Measurements from ENCODE around the gene CD4.

Gene CD4

DNA sequence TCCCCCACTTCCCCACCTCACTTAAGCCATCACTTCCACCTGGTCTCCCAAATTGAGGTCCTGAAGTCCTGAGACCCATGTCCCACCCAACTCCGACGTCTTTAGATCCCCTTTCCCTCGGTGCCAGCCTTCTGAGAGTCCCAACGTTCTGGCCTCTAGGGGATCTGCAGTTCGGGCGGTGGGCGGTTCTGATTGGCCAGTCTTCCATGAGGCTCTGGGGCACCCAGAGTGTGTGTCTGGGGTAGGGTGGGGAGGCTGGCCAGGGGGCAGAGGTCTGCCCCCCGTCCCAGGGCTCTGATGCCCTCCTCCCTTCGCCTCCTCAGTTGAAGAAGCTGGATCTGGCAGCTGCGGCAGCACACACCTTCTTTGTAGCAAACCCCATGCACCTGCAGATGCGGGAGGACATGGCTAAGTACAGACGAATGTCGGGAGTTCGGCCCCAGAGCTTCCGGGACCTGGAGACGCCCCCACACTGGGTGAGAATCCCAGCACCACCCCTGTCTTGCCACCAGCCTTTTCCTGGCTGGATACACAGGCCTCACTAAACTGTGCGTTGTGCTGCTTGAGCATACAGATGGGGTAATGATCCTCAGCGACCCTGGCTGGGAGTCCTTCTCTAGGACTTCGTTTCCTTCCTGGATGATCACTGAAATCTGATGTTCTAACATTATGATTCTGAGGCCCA, 40.4 kb downstream of the CD4 start:
- DNase-seq, result no peak

DNA sequence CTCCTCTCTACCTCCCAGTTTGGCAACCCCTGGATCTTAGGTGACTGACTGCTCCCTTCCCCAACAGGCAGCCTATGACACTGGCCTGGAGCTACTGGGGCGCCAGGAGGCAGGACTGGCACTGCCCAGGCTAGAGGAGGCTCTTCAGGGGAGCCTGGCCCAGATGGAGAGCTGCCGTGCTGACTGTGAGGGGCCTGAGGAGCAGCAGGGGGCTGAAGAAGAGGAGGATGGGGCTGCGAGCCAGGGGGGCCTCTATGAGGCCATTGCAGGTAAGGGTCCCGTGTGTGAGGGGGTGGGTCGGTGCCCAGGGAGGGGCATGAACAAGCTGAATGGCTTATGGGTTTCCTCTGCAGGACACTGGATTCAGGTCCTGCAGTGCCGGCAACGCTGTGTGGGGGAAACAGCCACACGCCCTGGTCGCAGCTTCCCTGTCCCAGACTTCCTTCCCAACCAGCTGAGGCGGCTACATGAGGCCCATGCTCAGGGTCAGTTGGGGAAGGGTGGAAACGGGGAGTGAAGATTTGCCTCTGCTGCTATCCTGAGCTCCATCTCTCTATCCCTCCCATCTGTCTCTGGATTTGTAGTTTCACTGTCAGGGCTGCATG, 41.1 kb downstream of the CD4 start:
- no peak for DNase-seq

DNA sequence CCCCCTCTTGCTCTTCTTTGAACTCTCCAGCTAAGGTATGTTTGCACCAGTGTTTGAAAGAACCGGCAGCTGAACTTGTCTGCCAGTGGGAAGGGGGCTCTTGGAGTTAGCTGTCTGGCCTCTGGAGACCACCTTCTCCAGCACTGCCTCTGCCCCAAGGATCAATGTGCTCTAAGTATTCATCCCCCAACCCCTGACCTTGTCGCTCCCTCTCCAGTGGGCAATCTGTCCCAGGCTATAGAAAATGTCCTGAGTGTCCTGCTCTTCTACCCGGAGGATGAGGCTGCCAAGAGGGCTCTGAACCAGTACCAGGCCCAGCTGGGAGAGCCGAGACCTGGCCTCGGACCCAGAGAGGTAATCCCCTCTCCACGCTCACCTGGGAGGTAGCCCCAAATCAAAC, 41.7 kb downstream of the CD4 start:
- DNase-seq, result no peak

DNA sequence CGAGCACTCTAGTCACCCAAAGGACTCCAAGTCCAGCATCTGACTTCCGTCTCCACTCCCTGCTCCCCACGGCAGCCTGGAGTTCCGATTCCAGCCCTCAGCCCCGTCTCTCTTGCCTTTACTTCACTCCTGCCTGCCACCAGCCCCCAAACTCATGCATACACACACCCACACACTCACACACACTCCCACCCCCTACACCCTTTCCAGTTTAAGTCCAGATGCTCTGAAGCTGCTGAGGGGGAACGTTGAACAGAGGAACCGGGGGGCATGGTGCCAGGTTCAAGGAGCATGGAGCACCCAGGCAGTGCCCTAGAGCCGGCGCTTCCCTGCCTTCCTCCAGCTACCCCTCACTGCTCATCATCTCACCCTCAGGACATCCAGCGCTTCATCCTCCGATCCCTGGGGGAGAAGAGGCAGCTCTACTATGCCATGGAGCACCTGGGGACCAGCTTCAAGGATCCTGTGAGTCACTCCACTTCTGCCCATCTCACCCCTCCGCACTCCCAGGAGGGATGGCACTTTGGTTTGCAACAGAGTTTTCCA, 42.2 kb downstream of the CD4 start:
- no peak for DNase-seq

DNA sequence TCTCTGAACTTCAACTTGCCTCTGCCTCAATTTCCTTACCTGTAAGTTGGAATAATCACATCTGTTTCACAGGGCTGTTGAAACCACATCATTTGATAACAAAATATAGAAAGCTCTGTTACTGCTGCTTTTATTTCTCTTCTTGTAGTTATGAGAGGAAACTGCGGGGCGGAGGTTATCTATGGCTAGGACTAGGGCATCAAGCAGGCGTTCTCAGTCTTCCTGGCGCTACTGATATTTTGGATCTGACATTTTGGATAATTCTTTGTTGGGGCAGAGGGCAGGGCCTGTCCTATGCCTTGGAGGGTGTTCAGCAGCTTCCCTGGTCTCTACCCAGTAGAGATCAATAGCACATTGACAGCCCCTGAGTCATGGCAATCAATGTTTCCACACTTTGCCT, 42.8 kb downstream of the CD4 start:
- DNase-seq, result no peak

DNA sequence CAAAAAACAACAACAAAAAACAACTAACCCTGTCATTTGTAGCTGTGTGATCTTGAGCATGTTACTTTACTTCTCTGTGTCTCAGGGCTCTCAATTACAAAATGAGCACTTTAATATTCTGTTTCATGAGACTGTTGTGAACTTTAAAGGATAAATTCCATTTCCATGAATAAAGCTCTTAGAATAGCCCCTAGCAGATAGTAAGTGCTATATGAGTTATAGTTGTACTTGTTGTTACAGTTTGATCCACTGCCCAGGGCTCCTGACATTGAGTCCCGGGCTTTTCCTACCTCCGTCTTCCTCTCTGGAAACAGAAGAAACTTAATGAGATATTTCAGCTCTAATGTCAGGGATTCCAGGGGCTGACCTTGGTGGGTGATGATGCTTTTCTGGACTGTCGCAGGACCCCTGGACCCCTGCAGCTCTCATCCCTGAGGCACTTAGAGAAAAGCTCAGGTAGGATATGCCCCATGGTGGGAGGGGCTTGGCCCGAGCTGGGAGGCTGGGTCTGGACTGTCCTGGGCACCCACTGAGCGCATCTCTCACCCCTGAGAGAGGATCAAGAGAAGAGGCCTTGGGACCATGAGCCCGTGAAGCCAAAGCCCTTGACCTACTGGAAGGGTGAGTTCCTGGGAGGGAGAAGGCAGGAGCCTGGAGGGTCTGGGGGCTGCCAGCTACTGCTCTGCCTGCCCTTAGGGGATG, 44.0 kb downstream of the CD4 start:
- DNase-seq, result no peak

DNA sequence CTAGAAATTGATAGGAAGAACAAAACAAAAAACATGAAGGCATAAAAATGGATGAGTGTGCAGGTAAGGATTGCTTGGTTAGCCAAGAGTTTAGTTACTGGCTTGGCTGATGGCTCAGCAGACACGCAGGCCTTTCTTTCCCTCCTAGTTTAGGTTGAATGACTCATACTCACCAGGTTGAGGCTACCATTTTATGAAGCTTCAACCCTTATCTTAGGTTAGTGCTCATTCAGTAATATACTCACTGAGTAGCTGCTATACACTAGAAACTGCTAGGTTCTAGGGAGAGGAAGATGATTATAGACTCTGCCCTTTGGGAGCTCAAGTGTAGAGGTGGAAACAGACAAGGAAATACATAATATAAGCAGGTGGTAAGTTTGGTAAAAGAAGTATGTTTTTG, 44.9 kb downstream of the CD4 start:
- no peak for DNase-seq

DNA sequence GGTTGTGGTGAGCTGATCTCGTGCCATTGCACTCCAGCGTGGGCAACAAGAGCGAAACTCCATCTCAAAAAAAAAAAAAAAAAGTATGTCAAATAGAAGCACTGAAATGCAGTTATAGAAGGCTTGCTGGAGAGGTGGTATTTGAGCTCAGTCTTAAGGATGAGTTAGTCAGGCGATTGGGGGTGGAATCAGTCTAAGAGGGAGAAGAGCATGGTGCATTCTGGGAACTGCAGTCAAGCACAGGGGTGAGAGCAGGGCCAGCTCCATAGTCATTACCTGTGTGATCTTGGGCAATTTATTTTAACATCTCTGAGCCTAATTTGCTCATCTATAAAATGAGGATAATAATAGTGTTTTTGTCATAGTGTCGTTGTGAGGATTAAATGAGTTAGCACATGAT, 45.5 kb downstream of the CD4 start:
- DNase-seq, result no peak

DNA sequence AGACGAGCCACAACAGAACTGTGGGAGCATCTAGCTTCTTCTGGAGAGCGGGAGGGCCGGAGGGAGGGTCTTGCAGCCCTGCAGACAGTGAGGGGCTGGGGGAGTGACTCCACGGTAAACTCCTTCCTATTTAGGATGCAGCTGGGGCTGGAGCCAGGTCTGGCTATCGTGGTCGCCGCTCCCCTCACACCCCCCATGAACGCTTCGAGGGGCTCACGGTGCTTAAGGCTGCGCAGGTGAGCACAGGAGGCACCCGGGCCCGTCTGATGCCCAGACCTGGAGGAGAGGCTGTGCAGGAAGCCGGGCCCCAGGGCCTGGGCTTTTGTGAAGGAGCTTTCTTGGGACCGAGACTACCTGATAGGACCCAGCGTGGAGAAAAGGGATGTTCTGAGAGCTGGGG, 47.5 kb downstream of the CD4 start:
- DNase-seq, result no peak

DNA sequence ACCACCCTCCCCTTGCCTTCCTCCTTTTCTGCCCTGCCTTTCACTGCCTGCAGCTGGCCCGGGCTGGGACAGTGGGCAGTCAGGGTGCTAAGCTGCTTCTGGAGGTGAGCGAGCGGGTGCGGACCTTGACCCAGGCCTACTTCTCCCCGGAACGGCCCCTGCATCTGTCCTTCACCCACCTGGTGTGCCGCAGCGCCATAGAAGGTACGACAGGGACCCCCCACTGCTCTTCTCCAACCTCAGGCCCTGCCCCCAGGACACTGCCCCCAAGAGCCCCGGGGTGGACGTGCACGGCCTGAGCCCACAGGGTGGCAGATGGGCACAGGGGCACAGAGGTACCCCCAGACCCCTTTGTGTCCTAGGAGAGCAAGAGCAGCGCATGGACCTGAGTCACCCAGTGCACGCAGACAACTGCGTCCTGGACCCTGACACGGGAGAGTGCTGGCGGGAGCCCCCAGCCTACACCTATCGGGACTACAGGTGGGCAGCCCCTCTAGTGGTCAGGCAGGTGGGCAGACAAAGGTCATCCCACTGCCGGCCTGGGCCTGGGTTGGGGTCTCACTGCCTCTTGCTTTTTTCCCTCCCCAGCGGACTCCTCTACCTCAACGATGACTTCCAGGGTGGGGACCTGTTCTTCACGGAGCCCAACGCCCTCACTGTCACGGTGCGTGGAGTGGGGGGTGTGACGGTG, 48.2 kb downstream of the CD4 start:
- no peak for DNase-seq

DNA sequence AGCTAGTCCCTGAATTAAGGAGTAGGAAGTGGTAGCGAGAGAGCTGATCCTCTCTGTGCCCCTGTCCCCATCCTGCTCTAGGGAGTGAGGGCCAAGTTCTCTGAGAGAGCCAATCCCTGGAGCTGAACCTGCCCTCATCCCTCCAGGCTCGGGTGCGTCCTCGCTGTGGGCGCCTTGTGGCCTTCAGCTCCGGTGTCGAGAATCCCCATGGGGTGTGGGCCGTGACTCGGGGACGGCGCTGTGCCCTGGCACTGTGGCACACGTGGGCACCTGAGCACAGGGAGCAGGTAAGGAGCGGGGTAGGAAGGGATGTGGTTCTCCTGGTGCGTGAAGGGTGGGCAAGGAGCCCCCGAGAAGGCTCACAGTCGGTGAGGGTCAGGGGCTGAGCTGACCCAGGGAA, 49.5 kb downstream of the CD4 start:
- DNase-seq, result no peak

DNA sequence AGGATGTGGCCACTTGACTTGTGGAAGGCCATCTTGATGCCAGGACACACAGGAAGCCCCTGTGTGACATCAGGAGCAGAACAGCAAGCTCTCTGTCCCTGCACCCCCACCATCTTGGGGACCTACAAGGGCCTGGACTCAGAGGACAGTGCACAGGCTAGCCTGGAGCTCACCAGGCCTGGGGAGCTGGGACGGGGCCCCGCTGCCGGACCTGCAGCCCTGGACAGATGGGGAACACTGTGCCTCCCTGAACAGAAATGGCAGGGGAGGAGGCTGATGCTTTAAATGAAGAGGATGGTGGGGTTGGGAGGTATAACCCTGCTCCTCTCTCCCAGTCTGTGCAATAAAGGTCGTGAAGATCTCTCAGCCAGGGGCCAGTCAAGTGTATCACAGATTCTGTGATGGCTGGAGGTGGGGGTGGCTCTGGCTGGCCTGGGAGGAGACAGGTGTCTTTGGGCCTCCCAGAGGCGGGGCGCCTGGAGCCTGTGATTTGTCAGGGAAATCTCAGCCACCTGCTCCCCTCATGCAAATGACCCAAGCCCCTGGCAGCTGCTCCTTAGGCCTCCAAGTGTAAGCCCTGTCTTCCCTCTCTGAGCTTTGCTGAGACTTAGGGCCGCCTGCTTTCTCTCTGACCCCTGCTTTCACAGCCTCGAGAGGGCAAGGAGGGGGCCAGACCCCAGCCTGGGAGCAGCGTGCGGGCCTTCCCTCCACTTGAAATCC, 50.3 kb downstream of the CD4 start:
- peak in 1 of 2 experiments; percentile 9 for DNase-seq

DNA sequence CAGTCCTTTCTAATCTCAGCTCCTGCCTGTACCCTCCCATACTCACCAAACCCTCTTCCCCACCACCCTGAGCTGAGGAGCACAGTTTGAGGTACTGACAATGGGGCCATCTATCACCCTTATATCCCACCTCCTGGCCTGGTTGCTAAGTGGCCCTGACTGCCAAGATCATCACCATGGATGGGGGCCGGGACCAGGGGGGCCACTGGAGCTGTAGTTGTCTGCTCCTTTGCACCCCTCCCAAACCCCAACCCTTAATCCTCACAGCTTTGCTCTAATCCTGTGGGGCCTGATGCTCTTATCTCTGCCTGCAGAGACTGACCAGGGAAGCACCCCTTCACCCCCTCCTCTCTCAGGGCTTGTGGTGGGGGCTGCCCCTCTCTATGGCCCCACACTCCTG, 51.0 kb downstream of the CD4 start:
- DNase-seq, result no peak

DNA sequence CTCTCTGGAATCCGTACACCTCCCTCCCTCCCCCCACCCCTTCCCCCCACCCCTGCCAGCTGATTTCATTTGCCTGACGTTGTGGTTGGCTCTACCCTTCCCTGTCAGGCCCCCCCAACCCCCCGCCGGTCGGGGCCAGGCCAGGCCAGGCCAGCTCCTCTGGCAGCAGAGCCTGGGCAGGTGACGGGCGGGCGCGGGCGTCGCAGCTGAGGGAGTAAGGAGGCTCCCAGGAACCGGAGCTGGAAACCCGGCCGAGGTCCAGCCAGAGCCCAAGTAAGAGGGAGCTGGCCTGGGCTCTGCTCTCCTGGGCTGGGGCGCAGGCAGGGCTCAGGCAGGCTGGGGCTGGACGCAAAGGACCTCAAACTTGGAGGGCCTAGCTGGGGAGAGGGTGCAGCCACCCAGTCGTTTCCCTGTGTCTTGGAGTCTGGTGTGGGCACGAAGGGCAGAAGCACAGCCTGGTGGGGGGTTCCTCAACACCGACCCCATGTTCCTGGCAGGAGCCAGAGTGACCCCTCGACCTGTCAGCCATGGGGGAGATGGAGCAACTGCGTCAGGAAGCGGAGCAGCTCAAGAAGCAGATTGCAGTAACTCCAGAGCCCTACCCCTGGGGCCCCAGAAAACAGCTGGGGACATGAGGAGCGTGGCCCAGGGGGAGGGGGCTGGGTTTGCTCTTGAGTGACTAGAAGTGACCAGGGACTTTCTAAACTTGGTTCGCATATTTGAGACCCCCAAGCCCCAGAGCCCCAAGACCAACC, 51.6 kb downstream of the CD4 start, which contains the start of gene GNB3:
TSS of gene GNB3 (plus strand) at position 165 of the 755 bp plus-strand sequence. CDS start at position 528, 363 bp downstream.
- DNase-seq, result no peak

DNA sequence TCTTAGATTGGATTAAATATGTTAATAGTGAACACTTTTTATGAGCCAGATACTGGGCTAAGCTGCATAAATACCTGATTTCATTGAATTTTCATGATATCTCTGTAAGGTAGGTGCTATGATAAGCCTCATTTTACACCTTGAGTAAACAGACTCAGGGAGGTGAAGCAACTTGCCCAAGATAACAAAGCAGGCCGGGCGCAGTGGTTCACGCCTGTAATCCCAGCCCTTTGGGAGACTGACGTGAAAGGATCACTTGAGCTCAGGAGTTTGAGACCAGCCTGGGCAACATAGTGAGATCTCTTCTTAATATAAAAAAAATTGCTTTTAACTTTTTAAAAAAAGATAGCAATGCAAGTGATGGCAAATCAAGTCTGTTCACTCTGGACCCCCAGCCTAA, 52.7 kb downstream of the CD4 start:
- DNase-seq, result no peak

DNA sequence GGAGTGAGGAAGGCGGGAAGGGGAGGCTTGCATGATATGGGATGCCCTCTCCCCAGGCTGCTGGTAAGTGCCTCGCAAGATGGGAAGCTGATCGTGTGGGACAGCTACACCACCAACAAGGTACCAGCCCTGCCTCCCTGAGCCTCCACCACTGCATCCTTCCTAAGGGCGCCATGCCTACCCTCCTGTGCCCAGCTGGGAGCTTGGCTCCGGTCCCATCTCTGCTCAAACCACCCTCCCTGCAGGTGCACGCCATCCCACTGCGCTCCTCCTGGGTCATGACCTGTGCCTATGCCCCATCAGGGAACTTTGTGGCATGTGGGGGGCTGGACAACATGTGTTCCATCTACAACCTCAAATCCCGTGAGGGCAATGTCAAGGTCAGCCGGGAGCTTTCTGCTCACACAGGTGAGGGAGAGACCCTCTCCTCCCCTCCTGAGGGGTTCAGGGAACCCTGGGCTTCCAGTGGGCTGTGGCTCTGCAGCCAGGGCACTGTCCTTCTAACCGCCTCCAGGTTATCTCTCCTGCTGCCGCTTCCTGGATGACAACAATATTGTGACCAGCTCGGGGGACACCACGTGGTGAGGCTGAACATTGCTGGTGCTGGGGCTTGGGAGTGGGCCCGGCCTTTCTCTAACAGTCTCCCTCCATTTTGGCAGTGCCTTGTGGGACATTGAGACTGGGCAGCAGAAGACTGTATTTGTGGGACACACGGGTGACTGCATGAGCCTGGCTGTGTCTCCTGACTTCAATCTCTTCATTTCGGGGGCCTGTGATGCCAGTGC, 54.0 kb downstream of the CD4 start:
- DNase-seq, result no peak

DNA sequence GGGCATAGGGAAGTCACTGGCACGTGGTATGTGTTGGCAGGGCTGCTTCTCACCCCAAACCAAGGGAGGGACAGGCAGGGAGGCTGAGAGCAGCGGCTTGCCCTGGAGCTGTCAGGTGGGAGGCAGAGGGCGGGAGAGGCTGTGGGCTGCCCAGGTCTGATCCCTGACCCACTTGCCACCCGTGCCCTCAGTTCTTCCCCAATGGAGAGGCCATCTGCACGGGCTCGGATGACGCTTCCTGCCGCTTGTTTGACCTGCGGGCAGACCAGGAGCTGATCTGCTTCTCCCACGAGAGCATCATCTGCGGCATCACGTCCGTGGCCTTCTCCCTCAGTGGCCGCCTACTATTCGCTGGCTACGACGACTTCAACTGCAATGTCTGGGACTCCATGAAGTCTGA, 56.1 kb downstream of the CD4 start:
- no peak for DNase-seq

DNA sequence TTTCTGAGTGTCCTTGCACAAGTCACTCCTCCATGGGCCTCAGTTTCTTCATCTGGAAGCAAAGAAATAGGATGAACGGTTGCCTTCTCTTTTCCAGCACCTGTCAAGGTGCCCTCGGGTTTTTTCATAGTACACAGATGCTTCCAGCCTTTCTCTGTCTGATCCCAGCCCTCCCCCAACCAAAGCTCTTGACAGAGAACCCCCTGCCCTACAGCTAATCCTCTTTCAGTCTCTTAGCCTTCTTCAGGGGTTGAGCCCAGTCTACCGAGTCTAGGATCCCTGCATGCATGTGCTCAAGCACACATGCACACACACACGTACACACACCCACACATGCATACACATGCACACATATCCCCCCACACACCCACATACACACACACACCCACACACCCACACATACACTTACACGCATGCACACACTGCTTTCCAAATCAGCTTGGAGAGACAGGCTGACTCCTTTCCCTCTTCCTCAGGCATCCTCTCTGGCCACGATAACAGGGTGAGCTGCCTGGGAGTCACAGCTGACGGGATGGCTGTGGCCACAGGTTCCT, 57.1 kb downstream of the CD4 start:
- DNase-seq, result no peak

DNA sequence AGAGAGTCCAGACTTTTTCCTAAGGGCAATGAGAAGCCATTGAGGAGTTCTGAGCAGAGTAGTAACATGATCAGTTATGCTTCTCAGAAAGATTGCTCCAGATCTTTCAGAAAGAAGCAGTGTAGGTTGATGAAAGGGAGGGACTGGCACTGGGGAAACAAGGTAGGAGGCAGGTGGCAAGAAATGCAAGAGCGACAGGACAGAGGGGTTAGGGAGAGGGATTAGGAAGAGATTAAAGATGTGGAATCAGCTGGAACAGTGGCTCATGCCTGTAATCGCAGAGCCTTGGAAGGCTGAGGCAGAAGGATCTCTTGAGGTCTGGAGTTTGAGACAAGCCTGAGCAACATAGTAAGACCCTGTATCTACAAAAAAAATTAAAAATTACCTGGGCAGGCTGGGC, 58.3 kb downstream of the CD4 start:
- no peak for DNase-seq

DNA sequence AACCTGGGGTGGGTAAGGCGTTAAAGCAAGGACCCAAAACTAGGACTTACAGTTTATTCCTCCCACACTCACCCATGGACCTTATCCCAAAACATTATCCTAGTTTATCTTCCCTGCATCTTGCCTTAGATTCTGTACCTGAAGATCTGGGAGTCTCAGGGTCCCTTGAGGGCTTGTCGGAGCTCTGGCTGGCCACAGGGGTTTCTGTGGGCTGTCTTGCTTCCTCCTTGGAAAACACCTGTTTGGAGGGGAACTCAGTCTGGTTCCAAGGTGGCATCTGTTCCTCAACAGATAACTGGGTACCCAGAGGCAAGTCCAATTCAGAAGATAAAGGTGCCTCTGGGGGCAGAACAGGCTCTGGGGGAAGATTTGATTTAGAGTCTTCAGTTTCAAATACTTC, 60.1 kb downstream of the CD4 start:
- no peak for DNase-seq

All from SHP77 (cell line).